A549 (cell line): ENCODE measurements around the gene PEF1.

Source experiments
- BHLHE40 ChIP-seq: IDR thresholded peaks from 2 replicates; pipeline ENCODE4 v1.6.1; 2012; ENCODE audit warnings: low read depth, low read length, inconsistent platforms
- CBX8 ChIP-seq: fragments of 200-600 bp; sonication (generic); IDR thresholded peaks from 2 replicates; pipeline ENCODE4 v1.6.1; 2016
- CTCF ChIP-seq: fragments of >200 bp; sonication (Bioruptor Twin); formaldehyde crosslinking; IDR thresholded peaks from 3 replicates; pipeline ENCODE4 v1.5.1; 2016
- EP300 ChIP-seq, 2 experiments: fragments of >200 bp; sonication (Bioruptor Twin); formaldehyde crosslinking; IDR thresholded peaks; 2 replicates in 1 of 2; 3 replicates in 1 of 2; pipeline ENCODE4 v1.6.1; 2016 to 2017
- GATA3 ChIP-seq: IDR thresholded peaks from 2 replicates; pipeline ENCODE4 v1.6.1; 2012; ENCODE audit warnings: borderline replicate concordance
- MAZ ChIP-seq: fragments of 150-350 bp; IDR thresholded peaks from 2 replicates; pipeline ENCODE4 v1.6.1; 2014; ENCODE audit warnings: antibody characterized with exemption, low read depth, low read length, borderline replicate concordance
- MYC ChIP-seq: IDR thresholded peaks from 2 replicates; pipeline ENCODE4 v1.6.1; 2012; ENCODE audit warnings: mild to moderate bottlenecking, inconsistent platforms, low read length, improper control_type of control experiment, borderline replicate concordance
- NR3C1 ChIP-seq: fragments of >200 bp; sonication (Bioruptor Twin); formaldehyde crosslinking; IDR thresholded peaks from 3 replicates; pipeline ENCODE4 v1.6.1; 2017
- PHF8 ChIP-seq: fragments of 200-600 bp; sonication (generic); IDR thresholded peaks from 2 replicates; pipeline ENCODE4 v1.6.1; 2016; ENCODE audit warnings: low read depth, mild to moderate bottlenecking, antibody characterized with exemption, moderate library complexity, borderline replicate concordance
- POLR2A ChIP-seq: IDR thresholded peaks from 2 replicates; pipeline ENCODE4 v1.6.1; 2012; ENCODE audit warnings: mild to moderate bottlenecking, low read length
- RNF2 ChIP-seq: fragments of 200-600 bp; sonication (generic); IDR thresholded peaks from 2 replicates; pipeline ENCODE4 v1.6.1; 2016; ENCODE audit warnings: low read depth, mild to moderate bottlenecking, antibody characterized with exemption, moderate library complexity, borderline replicate concordance
- SMC3 ChIP-seq: fragments of >200 bp; sonication (Bioruptor Twin); formaldehyde crosslinking; IDR thresholded peaks from 3 replicates; pipeline ENCODE4 v1.6.1; 2018; ENCODE audit warnings: inconsistent platforms
- USF2 ChIP-seq: fragments of 450-650 bp; IDR thresholded peaks from 2 replicates; pipeline ENCODE4 v1.6.1; 2014; ENCODE audit warnings: antibody characterized with exemption

GRCh38 chr1:31607360-31607759 lies 37.3 kb downstream of the PEF1 start:
- TF ChIP-seq BHLHE40 = no peak
- TF ChIP-seq SMC3 = no peak
- no peak for TF ChIP-seq CTCF
- no peak for TF ChIP-seq RNF2
- no peak for TF ChIP-seq MAZ
- no peak for TF ChIP-seq POLR2A
- TF ChIP-seq NR3C1 = no peak
- no peak for TF ChIP-seq EP300 (IDR thresholded peaks at IDR 0.05)
- TF ChIP-seq MYC = no peak
- TF ChIP-seq USF2 = no peak
- TF ChIP-seq GATA3 = no peak
- TF ChIP-seq PHF8 = no peak
- TF ChIP-seq CBX8 = no peak
